ENCODE results near the gene RNF112. TPM values are rescaled to one million over a fixed set of nuclear protein-coding genes. Genes with fewer than 3 reads are reported as not detected.
A peak's percentile ranks its signal among the peaks of the same experiment; 100 is the strongest.

RNF112 gene
- total RNA-seq, 2 experiments from 2014 or later: 0.47 TPM; not detected in 1

DNA sequence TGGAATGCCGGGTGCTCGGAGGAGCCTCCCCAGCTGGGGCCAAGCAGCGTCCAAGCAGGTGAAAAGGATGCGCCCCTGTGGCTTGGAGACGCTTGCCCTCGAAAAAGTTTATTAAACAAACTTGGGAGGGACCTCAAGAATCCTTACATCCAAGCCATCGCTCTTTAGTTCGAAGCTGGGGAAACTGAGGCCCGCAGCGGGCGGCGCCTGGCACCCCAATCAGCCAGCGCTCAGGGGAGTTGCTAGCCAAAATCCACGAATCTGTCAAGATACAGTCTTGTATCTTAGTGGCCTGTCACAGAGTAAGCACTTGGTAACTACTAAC, 48.0 kb upstream of the RNF112 start:
- H4K20me1 ChIP-seq (ENCODE audit: insufficient read depth, low read length): no peaks in the 10 kb centered on the region
- H3K9me2 ChIP-seq (ENCODE audit: insufficient read depth, low read length): no peaks in the 10 kb centered on the region
- CTCF ChIA-PET (ENCODE audit: unreplicated experiment): interaction anchor here (1.2 to 2.6 kb wide), 2 partner anchors 15 to 24 kb away, joined by 3 to 9 read pairs; partner anchors contain the start of gene MAPK7
- intact Hi-C loops (cut with micrococcal nuclease; ENCODE audit: unreplicated experiment): loop anchor here (1.0 to 5.0 kb wide), 4 partner anchors 84 to 399 kb away; no protein-coding TSS in a partner anchor
- TF ChIP-seq, protein P1, sequence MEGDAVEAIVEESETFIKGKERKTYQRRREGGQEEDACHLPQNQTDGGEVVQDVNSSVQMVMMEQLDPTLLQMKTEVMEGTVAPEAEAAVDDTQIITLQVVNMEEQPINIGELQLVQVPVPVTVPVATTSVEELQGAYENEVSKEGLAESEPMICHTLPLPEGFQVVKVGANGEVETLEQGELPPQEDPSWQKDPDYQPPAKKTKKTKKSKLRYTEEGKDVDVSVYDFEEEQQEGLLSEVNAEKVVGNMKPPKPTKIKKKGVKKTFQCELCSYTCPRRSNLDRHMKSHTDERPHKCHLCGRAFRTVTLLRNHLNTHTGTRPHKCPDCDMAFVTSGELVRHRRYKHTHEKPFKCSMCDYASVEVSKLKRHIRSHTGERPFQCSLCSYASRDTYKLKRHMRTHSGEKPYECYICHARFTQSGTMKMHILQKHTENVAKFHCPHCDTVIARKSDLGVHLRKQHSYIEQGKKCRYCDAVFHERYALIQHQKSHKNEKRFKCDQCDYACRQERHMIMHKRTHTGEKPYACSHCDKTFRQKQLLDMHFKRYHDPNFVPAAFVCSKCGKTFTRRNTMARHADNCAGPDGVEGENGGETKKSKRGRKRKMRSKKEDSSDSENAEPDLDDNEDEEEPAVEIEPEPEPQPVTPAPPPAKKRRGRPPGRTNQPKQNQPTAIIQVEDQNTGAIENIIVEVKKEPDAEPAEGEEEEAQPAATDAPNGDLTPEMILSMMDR (conservative IDR thresholded peaks at IDR 0.05; ENCODE audit: low read length): peak; percentile 55; the same call in 1 of the 2 replicates
- no peak for TF ChIP-seq EZH2phosphoT487 (IDR thresholded peaks at IDR 0.05; ENCODE audit: borderline replicate concordance, low read depth, low read length)
- peaks cover 3% of the 10 kb centered on the region; the same call in 1 of the 2 replicates for H3K79me2 ChIP-seq (ENCODE audit: insufficient read depth, low read depth, low read length)
- POLR2A ChIA-PET: interaction anchor here (0.6 to 1.6 kb wide), 4 partner anchors 12 to 65 kb away, joined by 3 to 5 read pairs (median 4); partner anchors contain the start of gene MAPK7
- peak overlapping the region; percentile 74 for H3K4me3 ChIP-seq (ENCODE audit: low read depth, low read length, poor library complexity, severe bottlenecking)
- H3K9me3 ChIP-seq (ENCODE audit: low read length): no peaks in the 10 kb centered on the region
- H3K36me3 ChIP-seq (ENCODE audit: insufficient read depth, low read length): no peaks in the 10 kb centered on the region
- no TSS peak for BruUV-seq (replicated peaks)
- peak overlapping the region; percentile 69; the same call in 1 of the 2 replicates for H2AFZ ChIP-seq (ENCODE audit: low read length)
- peak overlapping the region; percentile 83 for H3K4me2 ChIP-seq (ENCODE audit: low read length)
- no peak for DNase-seq (ENCODE audit: low spot score)
- H3K4me1 ChIP-seq (ENCODE audit: insufficient read depth, low read length, poor library complexity, severe bottlenecking): peaks cover 16% of the 10 kb centered on the region
- no peak overlapping the region for H3K27ac ChIP-seq (ENCODE audit: low read depth, low read length, poor library complexity, severe bottlenecking)

GRCh38 chr17:19363460-19364035, 47.5 kb upstream of the RNF112 start:
- Histone ChIP-seq H3K4me3 (ENCODE audit: low read depth, low read length, poor library complexity, severe bottlenecking) (no peak overlapping the region), H4K20me1 (ENCODE audit: insufficient read depth, low read length) (no peaks in the 10 kb centered on the region), H3K79me2 (ENCODE audit: insufficient read depth, low read depth, low read length) (peaks cover 3% of the 10 kb centered on the region; the same call in 1 of the 2 replicates), H3K27ac (ENCODE audit: low read depth, low read length, poor library complexity, severe bottlenecking) (no peak overlapping the region), H3K9me3 (ENCODE audit: low read length) (no peaks in the 10 kb centered on the region), H3K9me2 (ENCODE audit: insufficient read depth, low read length) (no peaks in the 10 kb centered on the region), H2AFZ (ENCODE audit: low read length) (peak overlapping the region; percentile 69; the same call in 1 of the 2 replicates), H3K4me2 (ENCODE audit: low read length) (peak overlapping the region; percentile 83), H3K4me1 (ENCODE audit: insufficient read depth, low read length, poor library complexity, severe bottlenecking) (peaks cover 16% of the 10 kb centered on the region), H3K36me3 (ENCODE audit: insufficient read depth, low read length) (no peaks in the 10 kb centered on the region)
- TF ChIP-seq, protein P1 (conservative IDR thresholded peaks at IDR 0.05; ENCODE audit: low read length): no peak
- CTCF ChIA-PET (ENCODE audit: unreplicated experiment): interaction anchor here (1.2 to 2.6 kb wide), 2 partner anchors 15 to 25 kb away, joined by 3 to 9 read pairs; partner anchors contain the start of gene MAPK7
- intact Hi-C loops (cut with micrococcal nuclease; ENCODE audit: unreplicated experiment): loop anchor here (1.0 to 5.0 kb wide), 5 partner anchors 69 to 399 kb away; no protein-coding TSS in a partner anchor
- DNase-seq (ENCODE audit: low spot score): no peak
- BruUV-seq (replicated peaks): no TSS peak
- POLR2A ChIA-PET: interaction anchor here (1.3 to 1.6 kb wide), 2 partner anchors 12 to 15 kb away, joined by 3 to 5 read pairs; partner anchors contain the start of gene MAPK7

All from OCI-LY7 (cell line).